Erythroblast (primary cell): ENCODE data around the gene XAF1.
"Not testable (repeated sequence)": the region's sequence is repeated elsewhere in the genome, so short reads cannot be mapped to it uniquely, and the experiment has no call there.

ENCODE experiments used
- GATA1 ChIP-seq: IDR thresholded peaks from 2 replicates; pipeline ENCODE4 v1.6.1; 2011; ENCODE audit warnings: low read depth, mild to moderate bottlenecking, control low read depth, low read length, moderate library complexity
- POLR2A ChIP-seq: IDR thresholded peaks from 2 replicates; pipeline ENCODE4 v1.6.1; 2011; ENCODE audit warnings: mild to moderate bottlenecking, low read length

DNA sequence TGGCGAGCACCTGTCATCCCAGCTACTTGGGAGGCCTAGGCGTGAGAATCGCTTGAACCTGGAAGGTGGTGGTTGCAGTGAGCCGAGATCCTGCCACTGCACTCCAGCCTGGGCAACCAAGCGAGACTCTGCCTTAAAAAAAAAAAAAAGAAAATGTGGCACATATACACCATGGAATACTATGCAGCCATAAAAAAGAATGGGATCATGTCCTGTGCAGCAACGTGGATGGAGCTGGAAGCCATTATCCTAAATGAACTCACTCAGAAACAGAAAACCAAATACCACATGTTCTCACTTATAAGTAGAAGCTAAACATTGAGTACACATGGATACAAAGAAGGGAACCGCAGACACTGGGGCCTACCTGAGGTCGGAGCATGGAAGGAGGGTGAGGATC lies 19.1 kb downstream of the XAF1 start:
- not testable (repeated sequence) for TF ChIP-seq POLR2A, GATA1
